HEK293 (cell line): Measurements from ENCODE around the gene TNS4.

Experiments used
- EGR2 ChIP-seq: fragments of 450-650 bp; formaldehyde crosslinking; IDR thresholded peaks from 2 replicates; pipeline ENCODE4 v1.5.1; 2016; ENCODE audit warnings: low read depth, missing biosample characterization, missing genetic modification characterization
- HOXD13 ChIP-seq: sonication (generic); formaldehyde crosslinking; IDR thresholded peaks from 2 replicates; pipeline ENCODE4 v1.8.0; 2022; ENCODE audit warnings: missing genetic modification reagents, borderline replicate concordance
- PRDM1 ChIP-seq: fragments of 450-650 bp; formaldehyde crosslinking; IDR thresholded peaks from 2 replicates; pipeline ENCODE4; 2016; ENCODE audit warnings: missing biosample characterization, missing genetic modification characterization
- SP2 ChIP-seq: fragments of 450-650 bp; formaldehyde crosslinking; IDR thresholded peaks from 2 replicates; pipeline ENCODE4 v1.5.1; 2016; ENCODE audit warnings: missing biosample characterization, missing genetic modification characterization
- ZNF146 ChIP-seq: fragments of 450-650 bp; formaldehyde crosslinking; IDR thresholded peaks from 2 replicates; pipeline ENCODE4 v1.5.1; 2016; ENCODE audit warnings: missing biosample characterization, missing genetic modification characterization
- ZNF302 ChIP-seq: fragments of 450-650 bp; formaldehyde crosslinking; IDR thresholded peaks from 2 replicates; pipeline ENCODE4 v1.5.1; 2016; ENCODE audit warnings: missing biosample characterization, missing genetic modification characterization, low read depth
- ZNF571 ChIP-seq: fragments of 450-650 bp; formaldehyde crosslinking; IDR thresholded peaks from 2 replicates; pipeline ENCODE4 v1.5.0; 2017; ENCODE audit warnings: missing biosample characterization, missing genetic modification characterization
- TF ChIP-seq, protein P1 (sequence below): fragments of 450-650 bp; formaldehyde crosslinking; IDR thresholded peaks from 2 replicates; pipeline ENCODE4 v1.5.1; 2016; ENCODE audit warnings: missing biosample characterization, missing genetic modification characterization
- TF ChIP-seq, protein P2 (sequence below): fragments of 450-650 bp; formaldehyde crosslinking; IDR thresholded peaks from 2 replicates; pipeline ENCODE4 v1.5.1; 2016; ENCODE audit warnings: missing biosample characterization, missing genetic modification characterization, borderline replicate concordance
- TF ChIP-seq, protein P3 (sequence below): fragments of 450-650 bp; formaldehyde crosslinking; IDR thresholded peaks from 2 replicates; pipeline ENCODE4 v1.5.1; 2016; ENCODE audit warnings: missing biosample characterization, missing genetic modification characterization
- TF ChIP-seq, protein P4 (sequence below): fragments of 450-650 bp; formaldehyde crosslinking; IDR thresholded peaks from 2 replicates; pipeline ENCODE4 v1.5.1; 2016; ENCODE audit warnings: missing biosample characterization, missing genetic modification characterization
- TF ChIP-seq, protein P5 (sequence below): fragments of 450-650 bp; formaldehyde crosslinking; IDR thresholded peaks from 2 replicates; pipeline ENCODE4 v1.5.1; 2016; ENCODE audit warnings: missing biosample characterization, missing genetic modification characterization

DNA sequence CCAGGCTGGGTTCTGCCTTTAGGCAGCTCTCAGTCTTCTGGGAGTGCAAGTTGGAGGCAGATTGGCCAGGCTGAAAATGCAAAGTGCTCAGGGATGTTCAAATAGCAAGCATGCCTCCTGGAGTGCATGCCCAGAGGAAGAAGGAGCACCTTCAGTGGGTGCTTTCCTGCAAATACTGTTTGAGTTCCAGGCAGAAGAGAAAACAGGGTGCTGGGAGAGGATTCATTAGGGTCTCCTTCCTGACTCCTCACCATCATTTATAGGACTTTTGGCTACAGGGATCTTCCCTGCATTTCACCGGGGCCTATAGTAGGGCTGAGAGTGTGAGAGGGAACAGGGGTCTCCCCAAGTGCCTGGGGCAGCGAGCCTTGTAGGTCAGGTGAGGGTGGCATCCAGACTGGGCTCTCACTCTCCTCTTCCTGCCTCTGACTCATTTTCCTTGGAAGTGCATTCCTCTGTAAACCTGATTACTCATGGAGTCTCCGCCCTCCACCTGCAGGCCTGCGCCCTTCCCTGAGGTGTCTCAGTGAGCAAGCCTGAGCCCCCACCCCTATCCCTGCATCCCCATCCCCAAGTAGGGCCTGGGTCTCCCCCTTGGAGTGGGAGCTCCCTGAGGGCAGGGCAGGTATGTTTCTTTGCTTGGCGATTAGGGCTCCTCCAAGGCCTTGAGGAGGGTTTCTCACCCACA is 17.1 kb upstream of the TNS4 start:
- TF ChIP-seq ZNF146 (tag by site-specific recombination), result no peak
- TF ChIP-seq, protein P1, sequence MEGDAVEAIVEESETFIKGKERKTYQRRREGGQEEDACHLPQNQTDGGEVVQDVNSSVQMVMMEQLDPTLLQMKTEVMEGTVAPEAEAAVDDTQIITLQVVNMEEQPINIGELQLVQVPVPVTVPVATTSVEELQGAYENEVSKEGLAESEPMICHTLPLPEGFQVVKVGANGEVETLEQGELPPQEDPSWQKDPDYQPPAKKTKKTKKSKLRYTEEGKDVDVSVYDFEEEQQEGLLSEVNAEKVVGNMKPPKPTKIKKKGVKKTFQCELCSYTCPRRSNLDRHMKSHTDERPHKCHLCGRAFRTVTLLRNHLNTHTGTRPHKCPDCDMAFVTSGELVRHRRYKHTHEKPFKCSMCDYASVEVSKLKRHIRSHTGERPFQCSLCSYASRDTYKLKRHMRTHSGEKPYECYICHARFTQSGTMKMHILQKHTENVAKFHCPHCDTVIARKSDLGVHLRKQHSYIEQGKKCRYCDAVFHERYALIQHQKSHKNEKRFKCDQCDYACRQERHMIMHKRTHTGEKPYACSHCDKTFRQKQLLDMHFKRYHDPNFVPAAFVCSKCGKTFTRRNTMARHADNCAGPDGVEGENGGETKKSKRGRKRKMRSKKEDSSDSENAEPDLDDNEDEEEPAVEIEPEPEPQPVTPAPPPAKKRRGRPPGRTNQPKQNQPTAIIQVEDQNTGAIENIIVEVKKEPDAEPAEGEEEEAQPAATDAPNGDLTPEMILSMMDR (tag by site-specific recombination), result no peak
- TF ChIP-seq, protein P2, sequence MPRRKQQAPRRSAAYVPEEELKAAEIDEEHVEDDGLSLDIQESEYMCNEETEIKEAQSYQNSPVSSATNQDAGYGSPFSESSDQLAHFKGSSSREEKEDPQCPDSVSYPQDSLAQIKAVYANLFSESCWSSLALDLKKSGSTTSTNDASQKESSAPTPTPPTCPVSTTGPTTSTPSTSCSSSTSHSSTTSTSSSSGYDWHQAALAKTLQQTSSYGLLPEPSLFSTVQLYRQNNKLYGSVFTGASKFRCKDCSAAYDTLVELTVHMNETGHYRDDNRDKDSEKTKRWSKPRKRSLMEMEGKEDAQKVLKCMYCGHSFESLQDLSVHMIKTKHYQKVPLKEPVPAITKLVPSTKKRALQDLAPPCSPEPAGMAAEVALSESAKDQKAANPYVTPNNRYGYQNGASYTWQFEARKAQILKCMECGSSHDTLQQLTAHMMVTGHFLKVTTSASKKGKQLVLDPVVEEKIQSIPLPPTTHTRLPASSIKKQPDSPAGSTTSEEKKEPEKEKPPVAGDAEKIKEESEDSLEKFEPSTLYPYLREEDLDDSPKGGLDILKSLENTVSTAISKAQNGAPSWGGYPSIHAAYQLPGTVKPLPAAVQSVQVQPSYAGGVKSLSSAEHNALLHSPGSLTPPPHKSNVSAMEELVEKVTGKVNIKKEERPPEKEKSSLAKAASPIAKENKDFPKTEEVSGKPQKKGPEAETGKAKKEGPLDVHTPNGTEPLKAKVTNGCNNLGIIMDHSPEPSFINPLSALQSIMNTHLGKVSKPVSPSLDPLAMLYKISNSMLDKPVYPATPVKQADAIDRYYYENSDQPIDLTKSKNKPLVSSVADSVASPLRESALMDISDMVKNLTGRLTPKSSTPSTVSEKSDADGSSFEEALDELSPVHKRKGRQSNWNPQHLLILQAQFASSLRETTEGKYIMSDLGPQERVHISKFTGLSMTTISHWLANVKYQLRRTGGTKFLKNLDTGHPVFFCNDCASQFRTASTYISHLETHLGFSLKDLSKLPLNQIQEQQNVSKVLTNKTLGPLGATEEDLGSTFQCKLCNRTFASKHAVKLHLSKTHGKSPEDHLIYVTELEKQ, result no peak
- TF ChIP-seq, protein P3, sequence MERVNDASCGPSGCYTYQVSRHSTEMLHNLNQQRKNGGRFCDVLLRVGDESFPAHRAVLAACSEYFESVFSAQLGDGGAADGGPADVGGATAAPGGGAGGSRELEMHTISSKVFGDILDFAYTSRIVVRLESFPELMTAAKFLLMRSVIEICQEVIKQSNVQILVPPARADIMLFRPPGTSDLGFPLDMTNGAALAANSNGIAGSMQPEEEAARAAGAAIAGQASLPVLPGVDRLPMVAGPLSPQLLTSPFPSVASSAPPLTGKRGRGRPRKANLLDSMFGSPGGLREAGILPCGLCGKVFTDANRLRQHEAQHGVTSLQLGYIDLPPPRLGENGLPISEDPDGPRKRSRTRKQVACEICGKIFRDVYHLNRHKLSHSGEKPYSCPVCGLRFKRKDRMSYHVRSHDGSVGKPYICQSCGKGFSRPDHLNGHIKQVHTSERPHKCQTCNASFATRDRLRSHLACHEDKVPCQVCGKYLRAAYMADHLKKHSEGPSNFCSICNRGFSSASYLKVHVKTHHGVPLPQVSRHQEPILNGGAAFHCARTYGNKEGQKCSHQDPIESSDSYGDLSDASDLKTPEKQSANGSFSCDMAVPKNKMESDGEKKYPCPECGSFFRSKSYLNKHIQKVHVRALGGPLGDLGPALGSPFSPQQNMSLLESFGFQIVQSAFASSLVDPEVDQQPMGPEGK, result no peak
- TF ChIP-seq, protein P4, sequence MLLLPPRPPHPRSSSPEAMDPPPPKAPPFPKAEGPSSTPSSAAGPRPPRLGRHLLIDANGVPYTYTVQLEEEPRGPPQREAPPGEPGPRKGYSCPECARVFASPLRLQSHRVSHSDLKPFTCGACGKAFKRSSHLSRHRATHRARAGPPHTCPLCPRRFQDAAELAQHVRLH (tag by site-specific recombination), result no peak
- TF ChIP-seq ZNF571 (tag by site-specific recombination), result no peak
- TF ChIP-seq, protein P5, sequence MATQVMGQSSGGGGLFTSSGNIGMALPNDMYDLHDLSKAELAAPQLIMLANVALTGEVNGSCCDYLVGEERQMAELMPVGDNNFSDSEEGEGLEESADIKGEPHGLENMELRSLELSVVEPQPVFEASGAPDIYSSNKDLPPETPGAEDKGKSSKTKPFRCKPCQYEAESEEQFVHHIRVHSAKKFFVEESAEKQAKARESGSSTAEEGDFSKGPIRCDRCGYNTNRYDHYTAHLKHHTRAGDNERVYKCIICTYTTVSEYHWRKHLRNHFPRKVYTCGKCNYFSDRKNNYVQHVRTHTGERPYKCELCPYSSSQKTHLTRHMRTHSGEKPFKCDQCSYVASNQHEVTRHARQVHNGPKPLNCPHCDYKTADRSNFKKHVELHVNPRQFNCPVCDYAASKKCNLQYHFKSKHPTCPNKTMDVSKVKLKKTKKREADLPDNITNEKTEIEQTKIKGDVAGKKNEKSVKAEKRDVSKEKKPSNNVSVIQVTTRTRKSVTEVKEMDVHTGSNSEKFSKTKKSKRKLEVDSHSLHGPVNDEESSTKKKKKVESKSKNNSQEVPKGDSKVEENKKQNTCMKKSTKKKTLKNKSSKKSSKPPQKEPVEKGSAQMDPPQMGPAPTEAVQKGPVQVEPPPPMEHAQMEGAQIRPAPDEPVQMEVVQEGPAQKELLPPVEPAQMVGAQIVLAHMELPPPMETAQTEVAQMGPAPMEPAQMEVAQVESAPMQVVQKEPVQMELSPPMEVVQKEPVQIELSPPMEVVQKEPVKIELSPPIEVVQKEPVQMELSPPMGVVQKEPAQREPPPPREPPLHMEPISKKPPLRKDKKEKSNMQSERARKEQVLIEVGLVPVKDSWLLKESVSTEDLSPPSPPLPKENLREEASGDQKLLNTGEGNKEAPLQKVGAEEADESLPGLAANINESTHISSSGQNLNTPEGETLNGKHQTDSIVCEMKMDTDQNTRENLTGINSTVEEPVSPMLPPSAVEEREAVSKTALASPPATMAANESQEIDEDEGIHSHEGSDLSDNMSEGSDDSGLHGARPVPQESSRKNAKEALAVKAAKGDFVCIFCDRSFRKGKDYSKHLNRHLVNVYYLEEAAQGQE (tag by site-specific recombination), result no peak
- TF ChIP-seq HOXD13 (CRISPR knock-in tag), result no peak
- no peak for TF ChIP-seq SP2 (tag by site-specific recombination)
- 0 out of 2 replicates have a peak, but pooled peaks have one; percentile 7 for TF ChIP-seq PRDM1 (tag by site-specific recombination)
- no peak for TF ChIP-seq ZNF302
- TF ChIP-seq EGR2 (tag by site-specific recombination), result no peak
